Measurements from ENCODE around the gene CHP2. TPM values are rescaled to one million over a fixed set of nuclear protein-coding genes. Genes with fewer than 3 reads are reported as not detected.
"Not testable (repeated sequence)": the region's sequence is repeated elsewhere in the genome, so short reads cannot be mapped to it uniquely, and the experiment has no call there.

CHP2 gene
- total RNA-seq, 1 donor from 2014 or later = not detected

DNA sequence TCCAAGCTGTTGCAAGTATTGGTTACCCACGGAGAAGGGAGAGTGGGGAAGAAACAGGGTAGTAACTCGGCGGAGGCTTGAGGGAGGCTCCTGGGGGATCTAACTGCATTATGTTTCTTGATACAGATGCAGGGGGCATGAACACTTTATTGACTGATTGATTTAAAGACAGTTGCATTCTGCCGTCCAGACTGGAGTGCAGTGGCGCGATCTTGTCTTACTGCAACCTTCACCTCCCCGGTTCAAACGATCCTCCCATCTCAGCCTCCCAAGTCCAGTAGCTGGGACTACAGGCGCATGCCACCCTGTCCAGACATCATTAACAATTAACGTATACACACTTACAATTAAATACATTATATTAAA, 26.7 kb upstream of the CHP2 start:
- intact Hi-C loops (cut with micrococcal nuclease) = no loop called here
- no peaks in the 10 kb centered on the region for H3K36me3 Mint-ChIP-seq (ENCODE audit: low read depth)

DNA sequence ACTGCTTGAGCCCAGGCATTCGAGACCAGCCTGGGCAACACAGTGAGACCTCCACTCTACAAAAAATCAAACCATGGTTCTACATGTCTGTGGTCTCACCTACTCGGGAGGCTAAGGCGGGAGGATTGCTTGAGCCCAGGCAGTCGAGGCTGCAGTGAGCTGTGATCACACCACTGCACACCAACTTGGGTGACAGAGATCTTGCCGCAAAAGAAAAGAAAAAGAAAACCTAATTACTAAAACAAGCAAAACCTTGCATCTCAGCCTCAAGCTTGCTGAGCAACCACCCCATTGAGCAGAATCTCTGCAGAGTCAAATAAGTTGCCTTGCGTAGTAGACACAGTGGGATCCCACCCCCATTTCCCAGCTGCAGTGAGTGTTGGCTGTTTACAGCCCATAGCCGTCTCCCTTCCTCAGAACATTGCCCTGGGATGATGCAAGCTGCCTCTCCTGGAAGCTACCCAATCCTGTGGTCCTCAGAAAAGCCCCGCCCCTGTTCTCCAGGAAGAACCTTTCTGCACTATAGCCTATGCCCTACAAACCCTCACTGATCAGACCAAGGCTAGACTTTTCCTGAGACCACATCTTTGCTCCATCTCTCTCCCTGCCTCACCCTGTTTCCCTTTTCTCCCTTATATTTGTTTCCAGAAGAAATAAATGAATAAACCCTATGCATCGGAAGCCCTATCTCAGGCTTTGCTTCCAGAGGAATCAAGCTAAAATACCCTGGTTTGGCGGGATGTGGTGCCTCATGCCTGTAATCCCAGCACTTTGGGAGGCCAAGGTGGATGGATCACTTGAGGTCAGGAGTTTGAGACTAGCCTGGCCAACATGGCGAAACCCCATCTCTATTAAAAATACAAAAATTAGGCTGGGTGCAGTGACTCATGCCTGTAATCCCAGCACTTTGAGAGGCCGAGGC, 25.1 kb upstream of the CHP2 start:
- peaks cover 19% of the 10 kb centered on the region for H3K27me3 Mint-ChIP-seq (ENCODE audit: insufficient read depth)
- intact Hi-C loops (cut with micrococcal nuclease) = loop anchor here (10.0 kb wide), 1 partner anchor 525 kb away; the partner anchor contains the start of gene CACNG3
- no peak overlapping the region for H3K4me3 Mint-ChIP-seq
- no peaks in the 10 kb centered on the region for H3K9me3 Mint-ChIP-seq
- H3K36me3 Mint-ChIP-seq (ENCODE audit: low read depth) = no peaks in the 10 kb centered on the region
- peaks cover 6% of the 10 kb centered on the region for H3K4me1 Mint-ChIP-seq (ENCODE audit: low read depth)
- DNase-seq (ENCODE audit: low spot score) = no peak
- H3K27ac Mint-ChIP-seq = no peak overlapping the region

More for the DNA sequence above, 26.7 kb upstream of the CHP2 start:
- peaks cover 2% of the 10 kb centered on the region for H3K9me3 Mint-ChIP-seq
- peaks cover 24% of the 10 kb centered on the region for H3K27me3 Mint-ChIP-seq (ENCODE audit: insufficient read depth)
- H3K4me3 Mint-ChIP-seq = no peak overlapping the region
- no peak for DNase-seq (ENCODE audit: low spot score)
- peaks cover 6% of the 10 kb centered on the region for H3K4me1 Mint-ChIP-seq (ENCODE audit: low read depth)
- H3K27ac Mint-ChIP-seq = no peak overlapping the region

DNA sequence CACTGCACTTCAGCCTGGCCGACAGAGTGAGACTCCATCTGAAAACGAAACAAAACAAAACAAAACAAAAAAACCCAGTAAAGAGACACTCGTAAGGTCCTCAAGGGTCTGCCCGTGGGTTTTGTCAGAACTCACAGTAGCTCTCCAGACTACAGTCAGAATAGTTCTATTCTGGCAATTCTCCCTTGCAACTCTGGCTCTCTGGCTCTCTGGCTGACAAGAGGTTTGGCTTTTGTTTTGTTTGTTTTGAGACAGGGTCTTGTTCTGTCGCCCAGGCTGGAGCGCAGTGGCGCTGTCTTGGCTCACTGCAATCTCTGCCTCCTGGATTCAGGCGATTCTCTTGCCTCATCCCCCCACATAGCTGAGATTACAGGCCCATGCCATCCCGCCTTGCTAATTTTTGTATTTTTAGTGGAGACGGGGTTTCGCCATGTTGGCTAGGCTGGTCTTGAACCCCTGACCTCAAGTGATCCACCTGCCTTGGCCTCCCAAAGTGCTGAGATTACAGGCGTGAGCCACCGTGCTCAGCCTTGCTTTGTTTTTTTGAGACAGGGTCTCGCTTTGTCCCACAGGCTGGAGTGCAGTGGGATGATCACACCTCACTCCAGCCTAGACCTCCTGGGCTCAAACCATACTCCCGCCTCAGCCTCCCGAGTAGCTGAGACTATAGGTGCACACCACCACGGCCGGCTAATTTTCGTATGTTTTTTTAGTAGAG, 20.5 kb upstream of the CHP2 start:
- DNase-seq (ENCODE audit: low spot score) = no peak
- Mint-ChIP-seq H3K27me3 (ENCODE audit: insufficient read depth) (peaks cover 26% of the 10 kb centered on the region), H3K9me3 (no peaks in the 10 kb centered on the region), H3K27ac (no peak overlapping the region), H3K4me3 (no peak overlapping the region), H3K36me3 (ENCODE audit: low read depth) (no peaks in the 10 kb centered on the region), H3K4me1 (ENCODE audit: low read depth) (peaks cover 5% of the 10 kb centered on the region)
- intact Hi-C loops (cut with micrococcal nuclease) = loop anchor here (10.0 kb wide), 1 partner anchor 520 kb away; the partner anchor contains the start of gene CACNG3

DNA sequence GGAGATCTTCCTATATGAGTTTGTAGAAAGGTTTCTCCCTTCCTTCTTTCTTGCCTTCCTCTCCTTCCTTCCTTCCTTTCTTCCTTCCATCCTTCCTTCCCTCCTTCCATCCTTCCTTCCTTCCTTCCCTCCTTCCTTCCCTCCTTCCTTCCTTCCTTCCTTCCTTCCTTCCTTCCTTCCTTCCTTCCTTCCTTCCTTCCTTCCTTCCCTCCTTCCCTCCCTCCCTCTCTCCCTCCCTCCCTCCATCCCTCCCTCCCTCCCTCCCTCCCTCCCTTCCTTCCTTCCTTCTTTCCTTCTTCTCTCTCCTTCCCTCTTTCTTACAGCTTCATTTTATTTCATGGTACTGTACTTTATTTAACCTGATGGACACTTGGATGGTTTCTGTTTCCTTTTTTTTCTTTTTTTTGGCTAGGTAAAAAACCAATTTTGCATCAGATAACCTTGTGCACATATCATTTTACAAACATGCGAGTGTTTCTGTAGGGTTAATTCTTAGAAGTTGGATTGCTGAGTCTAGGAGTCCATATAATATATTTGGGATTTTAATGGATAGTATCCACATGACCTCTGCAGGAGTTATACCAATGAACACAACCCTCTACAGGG, 17.3 kb upstream of the CHP2 start:
- not testable (repeated sequence) for H3K36me3 Mint-ChIP-seq (ENCODE audit: low read depth); DNase-seq (ENCODE audit: low spot score); H3K27ac Mint-ChIP-seq; H3K9me3 Mint-ChIP-seq; H3K4me1 Mint-ChIP-seq (ENCODE audit: low read depth); H3K4me3 Mint-ChIP-seq
- H3K27me3 Mint-ChIP-seq (ENCODE audit: insufficient read depth) = peaks cover 22% of the 10 kb centered on the region
- intact Hi-C loops (cut with micrococcal nuclease) = loop anchor here (10.0 kb wide), 1 partner anchor 517 kb away; the partner anchor contains the start of gene CACNG3

DNA sequence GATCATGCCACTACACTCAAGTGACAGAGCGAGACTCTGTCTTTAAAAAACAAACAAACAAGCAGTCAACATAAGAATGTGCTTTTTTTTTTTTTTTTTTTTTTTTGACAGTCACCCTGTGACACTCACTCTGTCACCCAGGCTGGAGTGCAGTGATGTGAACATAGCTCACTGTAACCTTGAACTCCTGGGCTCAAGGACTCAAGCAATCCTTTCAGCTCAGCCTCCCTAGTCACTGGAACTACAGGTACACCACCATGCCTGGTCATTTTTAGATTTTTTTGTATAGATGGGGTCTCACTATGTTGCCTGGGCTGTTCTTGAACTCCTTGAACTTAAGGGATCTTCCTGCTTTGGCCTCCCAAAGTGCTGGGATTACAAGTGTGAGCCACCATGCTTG, 15.3 kb upstream of the CHP2 start:
- Mint-ChIP-seq H3K4me1 (ENCODE audit: low read depth) (peaks cover 5% of the 10 kb centered on the region), H3K4me3 (no peak overlapping the region), H3K36me3 (ENCODE audit: low read depth) (no peaks in the 10 kb centered on the region), H3K9me3 (no peaks in the 10 kb centered on the region), H3K27me3 (ENCODE audit: insufficient read depth) (peaks cover 23% of the 10 kb centered on the region), H3K27ac (no peak overlapping the region)
- DNase-seq (ENCODE audit: low spot score) = no peak
- intact Hi-C loops (cut with micrococcal nuclease) = loop anchor here (10.0 kb wide), 1 partner anchor 515 kb away; the partner anchor contains the start of gene CACNG3

DNA sequence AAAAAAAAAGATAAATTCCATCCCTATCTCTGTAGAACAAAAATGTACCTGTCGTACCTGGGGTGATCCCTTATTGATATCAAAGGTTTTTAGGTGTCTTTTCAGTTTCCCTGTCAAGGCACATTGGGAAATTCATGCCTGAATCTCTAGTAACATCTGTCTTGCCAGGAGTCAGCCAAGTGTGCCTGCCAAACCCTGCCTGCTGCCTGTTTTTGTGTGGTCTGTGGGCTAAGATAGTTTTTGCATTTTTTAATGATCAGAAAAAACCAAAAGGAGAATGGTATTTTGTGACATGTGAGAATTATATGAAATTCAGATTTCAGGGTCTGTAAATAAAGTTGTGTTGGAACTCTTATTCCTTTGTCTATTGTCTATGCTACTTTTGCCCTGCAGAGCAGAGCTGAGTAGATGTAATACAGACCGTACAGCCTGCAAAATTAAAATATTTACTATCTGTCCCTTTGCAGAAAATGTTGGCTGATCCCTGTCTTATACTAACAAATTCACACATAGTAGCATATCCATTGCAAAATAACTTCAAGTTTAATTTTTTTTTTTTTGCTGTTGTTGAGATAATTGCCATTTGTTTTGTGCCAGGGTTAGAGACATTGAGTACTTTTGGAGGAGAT, 13.0 kb upstream of the CHP2 start:
- Mint-ChIP-seq H3K27me3 (ENCODE audit: insufficient read depth) (peaks cover 25% of the 10 kb centered on the region), H3K27ac (no peak overlapping the region), H3K36me3 (ENCODE audit: low read depth) (no peaks in the 10 kb centered on the region), H3K4me3 (no peak overlapping the region), H3K4me1 (ENCODE audit: low read depth) (no peaks in the 10 kb centered on the region), H3K9me3 (no peaks in the 10 kb centered on the region)
- intact Hi-C loops (cut with micrococcal nuclease) = no loop called here
- DNase-seq (ENCODE audit: low spot score) = no peak

DNA sequence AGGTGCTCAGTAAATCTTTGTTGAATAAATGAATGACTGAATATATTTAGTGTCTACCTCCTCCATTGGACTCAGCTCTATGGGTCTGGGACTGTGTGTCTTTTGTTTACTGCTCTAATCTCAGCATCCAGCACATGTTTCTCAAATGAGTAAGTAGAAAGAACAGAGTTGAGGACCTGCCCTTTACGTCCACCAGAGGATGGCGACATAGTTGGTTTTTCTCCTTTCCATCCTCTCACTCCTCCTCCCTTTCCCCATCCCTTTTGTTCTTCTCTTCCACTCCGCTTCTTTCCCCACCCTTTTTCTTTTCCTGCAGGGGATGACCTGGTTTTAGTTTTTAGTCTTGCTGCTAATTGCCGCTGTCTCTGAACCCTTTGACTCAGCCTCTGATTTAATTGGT, 12.1 kb upstream of the CHP2 start:
- DNase-seq (ENCODE audit: low spot score) = no peak
- peaks cover 28% of the 10 kb centered on the region for H3K27me3 Mint-ChIP-seq (ENCODE audit: insufficient read depth)
- no peaks in the 10 kb centered on the region for H3K4me1 Mint-ChIP-seq (ENCODE audit: low read depth)
- no peak overlapping the region for H3K27ac Mint-ChIP-seq
- H3K36me3 Mint-ChIP-seq (ENCODE audit: low read depth) = no peaks in the 10 kb centered on the region
- intact Hi-C loops (cut with micrococcal nuclease) = no loop called here
- no peak overlapping the region for H3K4me3 Mint-ChIP-seq
- H3K9me3 Mint-ChIP-seq = no peaks in the 10 kb centered on the region

DNA sequence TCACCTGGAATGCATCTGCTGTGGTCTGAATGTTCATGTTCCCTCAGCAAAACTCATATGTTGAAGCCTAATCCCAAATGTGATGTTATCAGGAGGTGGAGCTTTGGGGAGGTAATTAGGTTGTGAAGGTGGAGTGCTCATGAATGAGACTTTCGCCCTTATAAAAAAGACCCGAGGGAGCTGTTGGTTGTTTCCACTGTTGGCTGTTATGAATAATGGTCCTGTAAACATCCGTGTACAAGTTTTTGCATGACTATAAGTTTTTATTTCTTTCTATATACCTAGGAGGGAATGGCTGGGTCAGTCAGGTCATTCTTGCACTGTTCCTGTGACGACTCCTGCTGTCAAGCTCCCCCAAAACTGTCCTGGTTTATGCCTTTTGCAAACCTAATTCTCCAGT, 9.6 kb upstream of the CHP2 start:
- peaks cover 18% of the 10 kb centered on the region for H3K27me3 Mint-ChIP-seq (ENCODE audit: insufficient read depth)

DNA sequence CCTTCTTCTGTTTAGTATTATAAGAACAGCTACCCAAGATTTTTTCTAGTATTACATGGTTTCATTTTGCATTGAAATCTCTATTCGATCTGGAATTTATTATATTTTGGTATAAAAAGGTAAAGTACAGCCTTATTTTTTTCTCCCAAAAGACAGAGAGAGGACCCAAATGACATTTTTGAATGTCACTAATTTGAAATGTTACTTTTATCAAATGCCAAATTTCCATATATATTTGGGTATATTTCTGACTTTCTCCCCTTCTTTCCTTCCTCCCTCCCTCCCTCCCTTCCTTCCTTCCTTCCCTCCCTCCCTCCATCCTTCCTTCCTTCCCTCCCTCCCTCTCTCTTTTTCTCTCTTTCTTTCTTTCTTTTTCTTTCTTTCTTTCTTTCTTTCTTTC, 6.2 kb upstream of the CHP2 start:
- Mint-ChIP-seq H3K36me3 (ENCODE audit: low read depth) (no peaks in the 10 kb centered on the region), H3K4me1 (ENCODE audit: low read depth) (no peaks in the 10 kb centered on the region), H3K27ac (no peak overlapping the region), H3K4me3 (no peak overlapping the region), H3K27me3 (ENCODE audit: insufficient read depth) (peaks cover 27% of the 10 kb centered on the region), H3K9me3 (no peaks in the 10 kb centered on the region)
- intact Hi-C loops (cut with micrococcal nuclease) = no loop called here
- no peak for DNase-seq (ENCODE audit: low spot score)

More for the DNA sequence above, 9.6 kb upstream of the CHP2 start:
- H3K4me3 Mint-ChIP-seq = no peak overlapping the region
- H3K36me3 Mint-ChIP-seq (ENCODE audit: low read depth) = no peaks in the 10 kb centered on the region
- no peak for DNase-seq (ENCODE audit: low spot score)
- no peaks in the 10 kb centered on the region for H3K9me3 Mint-ChIP-seq
- intact Hi-C loops (cut with micrococcal nuclease) = no loop called here
- no peak overlapping the region for H3K27ac Mint-ChIP-seq
- H3K4me1 Mint-ChIP-seq (ENCODE audit: low read depth) = no peaks in the 10 kb centered on the region

DNA sequence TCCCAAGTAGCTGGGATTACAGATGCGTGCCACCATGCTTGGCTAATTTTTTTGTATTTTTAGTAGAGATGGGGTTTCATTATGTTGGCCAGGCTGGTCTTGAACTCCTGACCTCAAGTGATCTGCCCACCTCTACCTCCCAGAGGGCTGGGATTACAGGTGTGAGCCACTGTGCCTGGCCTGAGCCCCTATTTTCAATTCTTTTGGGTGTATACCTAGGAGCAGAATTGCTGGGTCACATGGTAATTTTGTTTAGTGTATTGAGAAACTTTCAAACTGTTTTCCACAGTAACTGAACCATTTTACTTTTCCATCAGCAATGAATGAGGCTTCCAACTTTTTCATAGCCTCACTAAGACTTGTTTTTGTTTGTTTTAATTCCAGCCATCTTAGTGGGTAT, 3.8 kb upstream of the CHP2 start:
- H3K36me3 Mint-ChIP-seq (ENCODE audit: low read depth); H3K27ac Mint-ChIP-seq; H3K4me1 Mint-ChIP-seq (ENCODE audit: low read depth); DNase-seq (ENCODE audit: low spot score); H3K4me3 Mint-ChIP-seq; H3K9me3 Mint-ChIP-seq; intact Hi-C loops (cut with micrococcal nuclease): not testable (repeated sequence)
- H3K27me3 Mint-ChIP-seq (ENCODE audit: insufficient read depth) = peaks cover 39% of the 10 kb centered on the region

DNA sequence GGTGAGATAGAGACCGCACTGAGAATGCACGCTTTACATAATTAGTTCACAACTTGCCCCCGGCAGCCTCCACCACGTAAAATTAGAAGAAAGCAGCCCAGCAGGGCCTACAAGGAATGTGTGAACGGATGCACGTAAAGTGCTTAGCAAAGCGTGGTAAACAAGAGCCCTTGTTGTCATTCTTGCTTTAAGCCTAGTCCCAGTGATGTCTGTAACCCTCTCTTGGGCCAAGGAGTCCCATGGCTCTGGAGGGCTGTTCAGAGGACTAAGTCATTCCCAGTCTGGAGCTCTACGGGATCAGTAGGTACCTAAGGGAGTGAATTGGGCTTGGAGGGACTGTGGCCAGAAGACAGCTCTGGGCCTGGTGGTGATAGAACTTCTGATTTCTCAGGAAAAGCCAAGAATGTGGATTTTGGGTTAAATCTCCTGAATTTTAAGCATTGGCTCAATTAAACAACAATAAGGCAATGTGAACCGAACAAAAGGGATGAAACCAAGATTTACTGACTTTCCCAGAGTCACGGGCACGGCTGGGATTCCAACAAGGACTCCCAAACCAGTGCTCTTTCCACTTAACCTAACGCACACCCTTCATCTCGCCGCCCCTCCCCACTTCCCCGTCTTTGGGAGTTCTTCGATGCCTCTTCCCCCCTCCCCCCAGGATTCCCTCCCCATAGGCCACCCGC, 775 bp upstream of the CHP2 start:
- Mint-ChIP-seq H3K27ac (no peak overlapping the region), H3K9me3 (no peaks in the 10 kb centered on the region), H3K27me3 (ENCODE audit: insufficient read depth) (peaks cover 56% of the 10 kb centered on the region), H3K4me3 (no peak overlapping the region), H3K36me3 (ENCODE audit: low read depth) (no peaks in the 10 kb centered on the region), H3K4me1 (ENCODE audit: low read depth) (no peaks in the 10 kb centered on the region)
- no peak for DNase-seq (ENCODE audit: low spot score)
- intact Hi-C loops (cut with micrococcal nuclease) = no loop called here

DNA sequence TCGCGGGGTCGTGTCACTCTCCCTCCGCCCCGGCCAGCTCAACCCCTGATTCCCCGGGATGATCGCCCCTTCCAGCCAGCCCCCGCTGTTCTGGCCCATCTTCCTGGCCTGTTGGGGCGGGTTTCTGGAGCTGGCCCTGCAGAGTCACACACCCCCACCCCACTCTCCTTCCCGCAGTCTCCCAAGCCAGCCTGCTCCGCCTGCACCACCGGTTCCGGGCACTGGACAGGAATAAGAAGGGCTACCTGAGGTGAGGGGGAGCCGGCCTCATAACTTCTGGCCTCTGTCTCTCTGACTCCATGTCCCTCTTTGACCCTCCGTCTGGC, 621 bp downstream of the CHP2 start:
- Mint-ChIP-seq H3K36me3 (ENCODE audit: low read depth) (no peaks in the 10 kb centered on the region), H3K27me3 (ENCODE audit: insufficient read depth) (peaks cover 56% of the 10 kb centered on the region), H3K4me3 (no peak overlapping the region), H3K27ac (no peak overlapping the region), H3K4me1 (ENCODE audit: low read depth) (no peaks in the 10 kb centered on the region), H3K9me3 (no peaks in the 10 kb centered on the region)
- DNase-seq (ENCODE audit: low spot score) = no peak
- intact Hi-C loops (cut with micrococcal nuclease) = no loop called here

Data from activated T-helper 1 cell treated with anti-CD3 and anti-CD28 coated beads, Interleukin-12 subunit alpha, Interleukin-12 subunit beta, Interleukin-2, Interleukin-4 antibody, amounts not matched to agents 30 ng/mL and 10 ng/mL and 1 ng/mL, durations not matched to agents 14 hours and 24 hours and 36 hours (primary cell).